SK-N-MC (cell line): ENCODE data around the gene SWT1.

Experiments
- EZH2 ChIP-seq: fragments of 200-600 bp; sonication (generic); IDR thresholded peaks from one replicate; pipeline ENCODE4 v1.6.1; 2017; ENCODE audit warnings: antibody characterized with exemption
- POLR2AphosphoS5 ChIP-seq: IDR thresholded peaks from 2 replicates; pipeline ENCODE4 v1.6.1; 2012; ENCODE audit warnings: mild to moderate bottlenecking, low read depth, low read length, borderline replicate concordance

DNA sequence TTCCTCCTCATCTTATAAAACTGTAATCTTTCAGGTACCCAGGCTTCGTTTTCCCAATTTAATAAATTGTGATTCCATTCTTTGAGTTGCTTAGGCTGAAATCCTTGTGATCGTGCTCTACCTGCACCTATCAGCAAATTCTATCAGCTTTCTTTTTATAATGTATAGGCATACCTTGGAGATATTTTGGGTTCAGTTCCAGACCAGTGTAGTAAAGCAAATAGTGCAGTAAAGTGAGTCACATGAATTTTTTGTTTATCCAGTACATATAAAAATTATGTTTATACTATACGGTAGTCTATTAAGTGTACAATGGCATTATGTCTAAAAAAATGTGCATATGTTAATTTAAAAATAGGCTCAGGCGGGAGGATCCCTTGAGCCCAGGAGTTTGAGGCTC is 5.5 kb downstream of the SWT1 start:
- TF ChIP-seq EZH2 (no peak), POLR2AphosphoS5 (no peak)
